NOMO-1 treated with dmso at 0.1 percent for 144 hours (cell line): ENCODE results near the gene PPP1R16B.

ENCODE experiments used
- DNase-seq: peaks from one replicate; lab custom pipeline; 2025; ENCODE audit not compliant: unreplicated experiment; lab: John Stamatoyannopoulos, UW

The PPP1R16B gene

GRCh38 chr20:38825901-38826625, 20.6 kb downstream of the PPP1R16B start:
- no peak for DNase-seq

- no peak for DNase-seq
These were observed 22.3 kb downstream of the PPP1R16B start for GRCh38 chr20:38827770-38828281.

GRCh38 chr20:38828514-38829295, 23.2 kb downstream of the PPP1R16B start:
- DNase-seq = no peak

- no peak for DNase-seq
These were observed 23.9 kb downstream of the PPP1R16B start for GRCh38 chr20:38829296-38829875.

GRCh38 chr20:38830356-38830755, 24.9 kb downstream of the PPP1R16B start:
- no peak for DNase-seq

- DNase-seq = no peak
These were observed 25.7 kb downstream of the PPP1R16B start for GRCh38 chr20:38831049-38831691.

- DNase-seq = no peak
These were observed 26.6 kb downstream of the PPP1R16B start for GRCh38 chr20:38831995-38832620.

- DNase-seq = no peak
These were observed 27.8 kb downstream of the PPP1R16B start for GRCh38 chr20:38833154-38833856.

GRCh38 chr20:38833857-38834164, 28.3 kb downstream of the PPP1R16B start:
- DNase-seq = no peak

GRCh38 chr20:38834868-38835267, 29.4 kb downstream of the PPP1R16B start:
- no peak for DNase-seq

GRCh38 chr20:38835792-38836191, 30.3 kb downstream of the PPP1R16B start:
- no peak for DNase-seq

- DNase-seq = no peak
These were observed 31.5 kb downstream of the PPP1R16B start for GRCh38 chr20:38836991-38837390.

- DNase-seq = no peak
These were observed 32.8 kb downstream of the PPP1R16B start for GRCh38 chr20:38838326-38838725.

GRCh38 chr20:38839563-38839962, 34.1 kb downstream of the PPP1R16B start:
- no peak for DNase-seq

GRCh38 chr20:38840053-38840893, 34.8 kb downstream of the PPP1R16B start:
- DNase-seq = no peak

- no peak for DNase-seq
These were observed 35.5 kb downstream of the PPP1R16B start for GRCh38 chr20:38840894-38841470.

GRCh38 chr20:38841570-38841969, 36.1 kb downstream of the PPP1R16B start:
- no peak for DNase-seq

GRCh38 chr20:38842026-38842425, 36.5 kb downstream of the PPP1R16B start:
- no peak for DNase-seq

- DNase-seq = peak; percentile 50
These were observed 37.1 kb downstream of the PPP1R16B start for GRCh38 chr20:38842558-38842981.
